Right lobe of liver (tissue), 4 donors: ENCODE results near the gene SLC4A4.

Source experiments
- POLR2A ChIP-seq: fragments of 450-650 bp; IDR thresholded peaks from one replicate; pipeline ENCODE4 v1.6.1; 2017; ENCODE audit warnings: antibody characterized with exemption, mild to moderate bottlenecking
- TF ChIP-seq, protein P1 (sequence below), 4 donors: fragments of 200-600 bp in 3 of 4; fragments of 450-650 bp in 1 of 4; IDR thresholded peaks; one replicate each; pipeline versions ENCODE4 v1.5.1 to v1.8.0; 2016 to 2022; ENCODE audit warnings: antibody characterized with exemption in 4 of 4, mild to moderate bottlenecking in 2 of 4
- donor health status: DM: no; HTN: no; CAD: no.
- donor health status: DM: no; HTN: no; CAD: no.
- donor health status: DM: no; HTN: yes; CAD: no.

DNA sequence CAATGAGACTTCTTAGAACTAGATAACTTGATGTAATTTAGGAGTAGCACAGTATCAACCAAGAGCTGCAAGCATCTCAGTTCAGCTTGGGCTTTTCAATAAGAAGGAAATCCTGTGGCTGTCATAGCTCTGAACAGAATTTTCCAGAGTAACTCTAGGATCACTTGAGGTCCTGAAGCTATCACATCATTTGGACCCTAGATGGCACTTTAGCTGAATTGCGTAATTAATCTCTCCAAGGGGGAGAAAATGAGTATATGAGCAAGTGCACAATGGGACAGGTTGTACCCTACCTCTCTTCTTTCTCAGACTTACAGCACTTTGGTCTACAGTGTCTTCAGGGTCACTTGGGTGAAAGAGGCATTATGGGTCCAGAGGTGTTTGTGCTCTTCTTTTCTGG is 45.2 kb downstream of the SLC4A4 start:
- TF ChIP-seq, protein P1, sequence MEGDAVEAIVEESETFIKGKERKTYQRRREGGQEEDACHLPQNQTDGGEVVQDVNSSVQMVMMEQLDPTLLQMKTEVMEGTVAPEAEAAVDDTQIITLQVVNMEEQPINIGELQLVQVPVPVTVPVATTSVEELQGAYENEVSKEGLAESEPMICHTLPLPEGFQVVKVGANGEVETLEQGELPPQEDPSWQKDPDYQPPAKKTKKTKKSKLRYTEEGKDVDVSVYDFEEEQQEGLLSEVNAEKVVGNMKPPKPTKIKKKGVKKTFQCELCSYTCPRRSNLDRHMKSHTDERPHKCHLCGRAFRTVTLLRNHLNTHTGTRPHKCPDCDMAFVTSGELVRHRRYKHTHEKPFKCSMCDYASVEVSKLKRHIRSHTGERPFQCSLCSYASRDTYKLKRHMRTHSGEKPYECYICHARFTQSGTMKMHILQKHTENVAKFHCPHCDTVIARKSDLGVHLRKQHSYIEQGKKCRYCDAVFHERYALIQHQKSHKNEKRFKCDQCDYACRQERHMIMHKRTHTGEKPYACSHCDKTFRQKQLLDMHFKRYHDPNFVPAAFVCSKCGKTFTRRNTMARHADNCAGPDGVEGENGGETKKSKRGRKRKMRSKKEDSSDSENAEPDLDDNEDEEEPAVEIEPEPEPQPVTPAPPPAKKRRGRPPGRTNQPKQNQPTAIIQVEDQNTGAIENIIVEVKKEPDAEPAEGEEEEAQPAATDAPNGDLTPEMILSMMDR (IDR thresholded peaks at IDR 0.05) = no peak
- no peak for TF ChIP-seq POLR2A
